HCT116 (cell line): ENCODE measurements around the gene DEPDC5. TPM values are rescaled to one million over a fixed set of nuclear protein-coding genes. Genes with fewer than 3 reads are reported as not detected.
A peak's percentile ranks its signal among the peaks of the same experiment; 100 is the strongest.
"Not testable (repeated sequence)": the region's sequence is repeated elsewhere in the genome, so short reads cannot be mapped to it uniquely, and the experiment has no call there.

ENCODE experiments used
- ATAC-seq: fragments of 200-7000 bp; cut with Tn5 transposase; 2 replicates; pipeline ENCODE4 v1.9.1; 2020; ENCODE audit warnings: mild to moderate bottlenecking, moderate library complexity
- BruUV-seq: library from RNA; stranded (reverse); fragments of 400-500 nt; replicated peaks from 2 replicates; lab custom pipeline; 2021; lab: Mats Ljungman, UMichigan
- CTCF ChIA-PET: fragments of 300-600 bp; sonication (Branson Sonifier 250); formaldehyde crosslinking; loops from one replicate; lab custom pipeline; 2021; ENCODE audit warnings: antibody characterized with exemption; lab: Charles Lee
- POLR2A ChIA-PET: fragments of 300-600, 350-600 bp; sonication (Branson Sonifier 250); formaldehyde crosslinking; loops from one replicate; lab custom pipeline; 2021; ENCODE audit warnings: antibody characterized with exemption; lab: Charles Lee
- RAD21 ChIA-PET, 2 experiments: fragments of 300-600 bp; sonication (Branson Sonifier 250); formaldehyde crosslinking; loops; one replicate each; lab custom pipeline; 2023; ENCODE audit warnings: low total read pairs in 2 of 2; ENCODE audit not compliant: uncharacterized antibody in 2 of 2, unreplicated experiment in 2 of 2, low non-redundant PET in 1 of 2; lab: Charles Lee
- DNase-seq: peaks from one replicate; pipeline ENCODE4 v3.0.0-alpha.2; 2010; ENCODE audit warnings: low read depth, low spot score
- H2AFZ ChIP-seq: fragments of 200-600 bp; shearing (Covaris generic), sonication (generic); 2 replicates; pipeline ENCODE4 v1.6.1; 2017; ENCODE audit warnings: low read depth, mixed run types, mixed read lengths, antibody characterized with exemption, low read length; ENCODE audit not compliant: poor library complexity, severe bottlenecking
- H3K27ac ChIP-seq: 2 replicates; pipeline ENCODE4 v1.5.1; 2012; ENCODE audit warnings: low read depth, low read length
- H3K27me3 ChIP-seq: fragments of 200-600 bp; sonication (generic); 2 replicates; pipeline ENCODE4 v1.6.1; 2016; ENCODE audit warnings: mixed run types, low read length, mixed read lengths; ENCODE audit not compliant: insufficient read depth
- H3K36me3 ChIP-seq, 2 experiments: fragments of 200-500 bp in 1 of 2; fragments of 200-600 bp in 1 of 2; sonication (Bioruptor generic) in 1 of 2; sonication (generic) in 1 of 2; 2 replicates each; pipeline versions ENCODE4 v1.5.1 to v1.6.1; 2014 to 2016; ENCODE audit warnings: low read length in 2 of 2, inconsistent platforms in 1 of 2, mixed read lengths in 1 of 2, mixed run types in 1 of 2; ENCODE audit not compliant: insufficient read depth in 2 of 2, control insufficient read depth in 1 of 2
- H3K4me1 ChIP-seq, 2 experiments: fragments of 200-600 bp in 1 of 2; sonication (generic) in 1 of 2; 2 replicates each; pipeline versions ENCODE4 v1.5.1 to v1.6.1; 2012 to 2017; ENCODE audit warnings: low read length in 2 of 2, inconsistent platforms in 1 of 2, mild to moderate bottlenecking in 1 of 2, mixed read lengths in 1 of 2, mixed run types in 1 of 2, moderate library complexity in 1 of 2; ENCODE audit not compliant: insufficient read depth in 2 of 2, control insufficient read depth in 1 of 2
- H3K4me2 ChIP-seq: fragments of 200-600 bp; sonication (generic); 2 replicates; pipeline ENCODE4 v1.6.1; 2017; ENCODE audit warnings: mixed run types, low read length, mixed read lengths
- H3K4me3 ChIP-seq, 2 experiments: fragments of 200-600 bp in 1 of 2; sonication (generic) in 1 of 2; replicated peaks in 1 of 2; 2 replicates each; pipeline ENCODE4 v1.5.1; 2011 to 2016; ENCODE audit warnings: low read length in 2 of 2, control low read depth in 1 of 2, low read depth in 1 of 2, mild to moderate bottlenecking in 1 of 2, mixed read lengths in 1 of 2, mixed run types in 1 of 2
- H3K79me2 ChIP-seq: fragments of 200-600 bp; sonication (generic); 2 replicates; pipeline ENCODE4 v1.6.1; 2017; ENCODE audit warnings: mild to moderate bottlenecking, mixed run types, low read length, moderate library complexity, mixed read lengths; ENCODE audit not compliant: insufficient read depth
- H3K9ac ChIP-seq: fragments of 200-600 bp; sonication (generic); 2 replicates; pipeline ENCODE4 v1.6.1; 2016; ENCODE audit warnings: low read length, mixed read lengths
- H3K9me2 ChIP-seq: fragments of 200-600 bp; sonication (generic), shearing (Covaris generic); 2 replicates; pipeline ENCODE4 v1.6.1; 2017; ENCODE audit warnings: mixed run types, mild to moderate bottlenecking, moderate library complexity; ENCODE audit not compliant: insufficient read depth
- H3K9me3 ChIP-seq, 2 experiments: fragments of 200-500 bp in 1 of 2; fragments of 200-600 bp in 1 of 2; sonication (Bioruptor generic) in 1 of 2; sonication (generic) in 1 of 2; 2 replicates each; pipeline ENCODE4 v1.6.1; 2014 to 2017; ENCODE audit warnings: low read length in 2 of 2, mixed read lengths in 2 of 2, inconsistent platforms in 1 of 2, low read depth in 1 of 2, mild to moderate bottlenecking in 1 of 2, mixed run types in 1 of 2, moderate library complexity in 1 of 2; ENCODE audit not compliant: control insufficient read depth in 1 of 2, insufficient read depth in 1 of 2
- H4K20me1 ChIP-seq: fragments of 200-600 bp; sonication (generic), shearing (Covaris generic); 2 replicates; pipeline ENCODE4 v1.6.1; 2017; ENCODE audit warnings: mixed run types, mild to moderate bottlenecking, moderate library complexity; ENCODE audit not compliant: insufficient read depth
- CBX3 ChIP-seq: IDR thresholded peaks from 2 replicates; pipeline ENCODE4 v1.6.1; 2012; ENCODE audit warnings: low read depth
- CEBPB ChIP-seq: IDR thresholded peaks from 2 replicates; pipeline ENCODE4 v1.6.1; 2012; ENCODE audit warnings: low read depth
- EGR1 ChIP-seq: IDR thresholded peaks from 2 replicates; pipeline ENCODE4 v1.6.1; 2012; ENCODE audit warnings: low read depth
- EZH2 ChIP-seq: fragments of 200-600 bp; sonication (generic); IDR thresholded peaks from 2 replicates; pipeline ENCODE4 v1.6.1; 2017; ENCODE audit warnings: antibody characterized with exemption, mixed run types
- EZH2phosphoT487 ChIP-seq: fragments of 200-600 bp; IDR thresholded peaks from 2 replicates; pipeline ENCODE4 v1.6.1; 2018; ENCODE audit warnings: antibody characterized with exemption, borderline replicate concordance
- JUND ChIP-seq: IDR thresholded peaks from 2 replicates; pipeline ENCODE4 v1.6.1; 2012
- SRF ChIP-seq: IDR thresholded peaks from 2 replicates; pipeline ENCODE4 v1.6.1; 2012; ENCODE audit warnings: low read depth
- ZFX ChIP-seq: fragments of 450-650 bp; IDR thresholded peaks from 2 replicates; pipeline ENCODE4 v1.6.1; 2017
- ZNF274 ChIP-seq: fragments of 200-500 bp; sonication (Bioruptor generic); IDR thresholded peaks from 2 replicates; pipeline ENCODE4 v1.6.1; 2014; ENCODE audit warnings: mild to moderate bottlenecking, low read depth, low read length, inconsistent platforms
- intact Hi-C: fragments of 100-400 bp; cut with micrococcal nuclease; formaldehyde crosslinking; loops from 2 replicates; pipeline ENCODE4 v1.10.0; 2022
- total RNA-seq: library from RNA; stranded (reverse); gene quantifications from one replicate; pipeline ENCODE4 v1.2.1, GENCODE V29; 2021; ENCODE audit not compliant: unreplicated experiment
- TF ChIP-seq, protein P1 (sequence below): IDR thresholded peaks from 2 replicates; pipeline ENCODE4 v1.6.1; 2012

The DEPDC5 gene
- total RNA-seq, 1 experiment from 2014 or later = 35.0 TPM

DNA sequence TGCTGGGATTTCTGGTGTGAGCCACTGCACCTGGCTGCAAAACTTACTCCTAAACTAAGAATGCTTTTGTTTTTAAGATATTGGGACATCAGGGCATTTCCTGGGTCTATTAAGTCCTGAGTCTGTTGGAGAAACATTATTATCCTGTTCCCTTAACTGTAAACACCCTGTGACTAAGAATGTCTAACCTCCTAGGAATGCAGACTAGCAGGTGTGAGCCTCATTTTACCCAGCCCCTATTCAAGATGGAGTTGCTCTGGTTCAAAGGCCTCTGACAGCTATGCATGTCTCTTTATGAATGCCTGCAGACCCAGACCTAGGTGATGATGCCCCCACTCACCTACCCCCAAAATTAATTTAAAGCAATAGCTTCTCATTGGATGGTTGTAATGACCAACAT is 46.2 kb downstream of the DEPDC5 start (continued):
- TF ChIP-seq, protein P1, sequence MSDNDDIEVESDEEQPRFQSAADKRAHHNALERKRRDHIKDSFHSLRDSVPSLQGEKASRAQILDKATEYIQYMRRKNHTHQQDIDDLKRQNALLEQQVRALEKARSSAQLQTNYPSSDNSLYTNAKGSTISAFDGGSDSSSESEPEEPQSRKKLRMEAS = 0 out of 2 replicates have a peak, but pooled peaks have one; percentile 34
- peak; percentile 27; the same call in 1 of the 2 replicates for TF ChIP-seq CEBPB

DNA sequence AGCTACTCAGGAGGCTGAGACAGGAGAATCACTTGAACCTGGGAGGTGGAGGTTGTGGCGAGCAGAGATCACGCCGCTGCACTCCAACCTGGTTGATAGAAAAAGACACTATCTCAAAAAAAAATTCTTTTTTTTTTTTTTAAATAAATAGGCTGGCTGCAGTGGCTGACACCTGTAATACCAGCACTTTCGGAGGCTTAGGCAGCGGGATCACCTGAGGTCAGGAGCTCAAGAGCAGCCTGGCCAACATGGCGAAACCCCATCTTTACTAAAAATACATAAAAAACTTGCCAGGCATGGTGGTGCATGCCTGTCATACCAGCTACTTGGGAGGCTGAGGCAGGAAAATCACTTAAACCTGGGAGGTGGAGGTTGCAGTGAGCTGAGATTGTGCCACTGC is 47.0 kb downstream of the DEPDC5 start:
- Histone ChIP-seq H3K4me1 (peaks cover 7 to 13% of the 10 kb centered on the region in 2 experiments), H3K36me3 (peaks cover 28 to 35% of the 10 kb centered on the region in 2 experiments)
- ATAC-seq, H3K27ac ChIP-seq, H3K9ac ChIP-seq, DNase-seq, H3K4me3 ChIP-seq, BruUV-seq, H2AFZ ChIP-seq, H3K4me2 ChIP-seq, H3K9me2 ChIP-seq, intact Hi-C loops, H3K9me3 ChIP-seq, H4K20me1 ChIP-seq, H3K79me2 ChIP-seq, H3K27me3 ChIP-seq, RAD21 ChIA-PET, CTCF ChIA-PET: not testable (repeated sequence)
- POLR2A ChIA-PET = interaction anchor here (0.6 kb wide), 1 partner anchor 593 kb away, joined by 3 read pairs; no protein-coding TSS in a partner anchor

DNA sequence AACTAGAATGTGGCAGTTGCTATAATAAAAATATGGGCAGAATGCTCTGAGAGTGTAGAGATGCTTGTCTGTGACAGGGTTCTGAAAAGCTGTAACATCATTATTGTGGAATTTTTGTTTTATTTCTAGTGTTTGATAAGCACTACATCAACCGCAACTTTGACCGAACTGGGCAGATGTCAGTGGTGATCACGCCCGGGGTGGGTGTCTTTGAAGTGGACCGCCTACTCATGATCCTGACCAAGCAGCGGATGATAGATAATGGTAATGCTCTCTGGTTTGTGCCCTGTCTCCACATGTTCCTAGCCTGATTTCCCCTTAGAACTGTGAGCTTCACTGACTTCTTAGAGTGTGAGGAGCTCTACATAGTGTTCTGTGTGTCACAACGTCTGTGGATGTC is 48.8 kb downstream of the DEPDC5 start:
- CTCF ChIA-PET = no interaction called here
- DNase-seq (no peak), ATAC-seq (no peak)
- H3K9me3 ChIP-seq = no peaks in the 10 kb centered on the region
- H2AFZ ChIP-seq = no peak overlapping the region
- H3K9ac ChIP-seq = no peak overlapping the region
- intact Hi-C loops = no loop called here
- H3K9me2 ChIP-seq = no peaks in the 10 kb centered on the region
- no peaks in the 10 kb centered on the region; the same call in 1 of the 2 replicates for H4K20me1 ChIP-seq
- no TSS peak for BruUV-seq
- no peak overlapping the region for H3K4me3 ChIP-seq
- H3K27me3 ChIP-seq = no peaks in the 10 kb centered on the region
- TF ChIP-seq CEBPB (no peak), EGR1 (no peak), EZH2phosphoT487 (no peak), JUND (no peak), SRF (no peak), CBX3 (no peak), EZH2 (no peak), ZNF274 (no peak), ZFX (no peak)
- TF ChIP-seq, protein P1 = no peak
- peaks cover 7 to 13% of the 10 kb centered on the region in 2 experiments for H3K4me1 ChIP-seq
- peaks cover 34 to 44% of the 10 kb centered on the region in 2 experiments for H3K36me3 ChIP-seq
- RAD21 ChIA-PET = no interaction called here
- no peak overlapping the region for H3K4me2 ChIP-seq
- POLR2A ChIA-PET = no interaction called here
- no peaks in the 10 kb centered on the region for H3K79me2 ChIP-seq
- H3K27ac ChIP-seq = no peak overlapping the region
